Stomach (tissue), 4 donors: ENCODE data around the gene AP3B1.

Source experiments
- POLR2A ChIP-seq, 4 donors: fragments of 450-650 bp; IDR thresholded peaks; one replicate each; pipeline ENCODE4 v1.6.1; 2016; ENCODE audit warnings: antibody characterized with exemption in 4 of 4, control low read depth in 2 of 4, mild to moderate bottlenecking in 1 of 4, moderate library complexity in 1 of 4
- POLR2AphosphoS5 ChIP-seq, 3 donors: sonication (generic); formaldehyde crosslinking; IDR thresholded peaks; one replicate each; pipeline ENCODE4 v1.6.1; 2016; ENCODE audit warnings: antibody characterized with exemption in 3 of 3

GRCh38 chr5:78221964-78222451, 72.5 kb downstream of the AP3B1 start:
- TF ChIP-seq POLR2AphosphoS5 (IDR thresholded peaks at IDR 0.05): no peak
- TF ChIP-seq POLR2A (IDR thresholded peaks at IDR 0.05): no peak
